Kidney capillary endothelial cell (primary cell): ENCODE results near the gene RETREG3.
"Not testable (repeated sequence)": the region's sequence is repeated elsewhere in the genome, so short reads cannot be mapped to it uniquely, and the experiment has no call there.

ENCODE experiments used
- DNase-seq: peaks from one replicate; pipeline ENCODE4 v3.0.0-alpha.2; 2018; ENCODE audit warnings: low spot score

The RETREG3 gene

GRCh38 chr17:42571435-42572225 lies 37.5 kb downstream of the RETREG3 start:
- DNase-seq: no peak

DNA sequence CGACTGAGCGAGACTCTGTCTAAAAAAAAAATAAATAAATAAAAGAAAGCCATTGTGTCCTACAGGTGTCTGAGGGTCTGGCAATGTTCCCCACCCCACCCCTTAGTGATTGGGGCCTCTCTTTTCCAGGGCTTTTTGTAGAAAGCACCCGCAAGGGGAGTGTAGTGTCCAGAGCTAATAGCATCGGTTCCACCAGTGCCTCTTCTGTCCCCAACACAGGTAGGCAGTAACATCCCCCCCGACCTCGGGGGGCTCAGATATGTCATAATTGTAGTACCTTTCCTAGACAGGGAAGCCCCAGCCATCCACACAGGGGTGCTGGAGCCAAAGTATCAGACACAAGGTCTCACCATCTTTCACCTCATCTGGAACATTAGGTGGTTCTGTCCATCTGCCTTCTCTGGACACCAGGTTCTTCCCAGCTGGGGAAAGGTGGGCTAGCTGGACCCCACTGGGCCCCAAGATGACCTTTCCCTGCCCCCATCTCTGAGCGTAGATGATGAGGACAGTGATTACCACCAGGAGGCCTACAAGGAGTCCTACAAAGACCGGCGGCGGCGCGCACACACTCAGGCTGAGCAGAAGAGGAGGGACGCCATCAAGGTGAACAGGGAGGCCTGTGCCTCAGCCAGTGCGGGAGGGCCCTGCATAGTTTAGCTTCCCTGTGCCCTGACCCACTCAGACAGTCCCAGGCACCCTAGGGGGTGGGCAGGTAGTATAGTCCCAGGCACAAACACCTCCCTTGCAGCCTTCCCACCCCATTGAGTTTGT lies 40.6 kb downstream of the RETREG3 start:
- DNase-seq: no peak

DNA sequence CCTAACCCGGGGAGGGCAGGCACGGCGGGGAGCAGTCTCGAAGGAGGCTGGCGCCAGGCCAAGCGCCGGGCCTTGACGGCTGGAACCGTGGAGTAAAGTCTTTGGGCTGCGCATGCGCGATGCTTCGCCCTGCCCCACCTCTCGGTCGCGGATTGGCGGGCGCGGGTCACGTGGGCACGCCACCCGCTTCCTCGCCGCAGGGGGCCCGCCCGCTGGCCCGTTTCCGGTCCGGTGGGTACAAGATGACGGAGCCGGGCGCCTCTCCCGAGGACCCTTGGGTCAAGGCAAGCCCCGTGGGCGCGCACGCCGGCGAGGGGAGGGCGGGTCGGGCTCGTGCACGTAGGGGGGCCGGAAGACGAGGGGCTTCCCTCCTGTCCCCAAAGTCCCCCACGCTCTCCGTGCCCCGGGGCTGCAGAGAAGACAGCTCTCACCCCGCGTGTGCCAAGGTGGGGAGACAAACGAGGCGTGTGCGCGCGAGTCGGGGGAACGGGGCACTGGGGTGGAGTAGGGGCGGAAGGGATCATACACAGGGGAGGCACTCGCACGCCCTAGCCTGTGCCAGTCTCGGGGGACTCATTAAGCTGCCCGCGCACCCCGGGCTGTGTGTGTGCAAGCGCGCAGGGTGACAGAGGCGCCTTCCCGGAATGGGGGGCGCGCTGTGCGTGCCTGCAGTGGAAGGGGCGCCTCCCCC lies 42.1 kb downstream of the RETREG3 start, which contains the start of gene MLX:
Gene MLX, plus strand, starts transcription at position 218 of the 691 bp plus-strand sequence. Its CDS starts 25 bp downstream, at position 243.
- DNase-seq: peak; percentile 92

DNA sequence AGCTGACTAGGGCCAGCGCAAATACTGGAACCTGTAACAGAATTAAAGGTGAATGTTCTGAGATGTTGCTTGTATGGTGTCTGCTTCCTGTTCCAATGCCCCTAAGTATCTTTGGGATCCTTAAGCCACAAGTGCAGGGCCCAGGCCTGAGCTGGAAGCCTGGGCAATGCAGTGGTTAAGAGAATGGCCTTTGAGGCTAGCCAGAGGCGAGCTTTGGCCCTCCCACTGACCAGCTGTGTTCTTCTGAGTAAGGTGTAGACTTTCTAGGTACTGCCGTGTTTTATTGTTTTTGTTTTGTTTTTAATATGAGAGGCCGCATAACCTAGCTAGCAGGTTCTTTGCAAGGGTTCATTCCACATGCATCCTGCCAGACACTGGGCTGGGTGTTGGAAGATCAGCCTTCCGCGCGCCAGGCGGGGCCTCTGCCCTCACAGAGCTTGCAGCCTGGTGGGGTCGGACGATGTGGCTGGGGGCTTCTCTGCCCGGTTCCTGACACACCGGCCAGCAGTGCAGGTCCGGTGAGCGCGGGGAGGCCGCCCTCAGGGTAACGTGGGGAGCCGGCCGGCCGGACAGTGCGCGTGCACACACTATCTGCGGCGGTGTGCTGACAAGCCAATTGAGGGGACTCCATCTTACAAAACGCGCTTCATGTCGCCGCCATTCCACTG lies 42.8 kb downstream of the RETREG3 start:
- DNase-seq: no peak

GRCh38 chr17:42565523-42566214 lies 43.5 kb downstream of the RETREG3 start:
- no peak for DNase-seq

DNA sequence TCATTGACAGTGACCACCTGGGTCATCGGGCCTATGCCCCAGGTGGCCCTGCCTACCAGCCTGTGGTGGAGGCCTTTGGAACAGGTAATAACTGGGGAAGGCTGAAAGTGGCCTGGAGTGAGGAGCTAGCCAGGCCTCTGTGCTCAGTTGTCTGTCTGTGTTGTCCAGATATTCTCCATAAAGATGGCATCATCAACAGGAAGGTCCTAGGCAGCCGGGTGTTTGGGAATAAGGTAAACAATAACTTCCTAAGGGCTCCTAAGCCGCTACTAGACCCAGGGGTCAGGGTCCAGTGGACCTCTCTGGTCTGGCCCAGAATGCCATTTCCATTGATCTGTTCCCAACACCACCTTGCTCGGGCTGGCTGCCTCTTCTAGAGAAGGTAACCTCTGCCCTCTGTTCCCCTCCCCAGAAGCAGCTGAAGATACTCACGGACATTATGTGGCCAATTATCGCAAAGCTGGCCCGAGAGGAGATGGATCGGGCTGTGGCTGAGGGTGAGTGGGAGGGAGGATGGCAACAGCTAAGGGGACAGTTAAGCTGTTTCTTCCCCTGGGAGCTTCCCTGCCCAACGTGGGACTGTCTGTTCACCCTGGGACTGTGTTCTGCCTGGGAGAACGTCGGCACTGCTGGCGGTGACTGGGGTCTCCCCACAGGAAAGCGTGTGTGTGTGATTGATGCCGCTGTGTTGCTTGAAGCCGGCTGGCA lies 44.2 kb downstream of the RETREG3 start:
- no peak for DNase-seq

DNA sequence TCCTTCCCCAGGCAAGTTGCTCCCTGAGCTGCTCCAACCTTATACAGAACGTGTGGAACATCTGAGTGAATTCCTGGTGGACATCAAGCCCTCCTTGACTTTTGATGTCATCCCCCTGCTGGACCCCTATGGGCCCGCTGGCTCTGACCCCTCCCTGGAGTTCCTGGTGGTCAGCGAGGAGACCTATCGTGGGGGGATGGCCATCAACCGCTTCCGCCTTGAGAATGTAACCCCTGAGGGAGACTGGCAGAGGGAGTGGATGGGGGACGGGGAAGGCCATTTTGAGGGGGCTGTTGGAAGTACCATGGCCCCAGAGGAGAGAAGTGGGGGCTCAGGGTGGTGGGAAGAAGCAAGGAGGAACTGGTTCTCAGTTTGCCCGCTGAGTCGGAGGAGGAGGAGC lies 45.2 kb downstream of the RETREG3 start:
- no peak for DNase-seq

GRCh38 chr17:42563543-42563942 lies 45.6 kb downstream of the RETREG3 start:
- no peak for DNase-seq

- no peak for DNase-seq
These were observed 46.0 kb downstream of the RETREG3 start for GRCh38 chr17:42563143-42563509.

GRCh38 chr17:42562388-42563142 lies 46.6 kb downstream of the RETREG3 start:
- no peak for DNase-seq

GRCh38 chr17:42561897-42562387 lies 47.2 kb downstream of the RETREG3 start, which contains the start of gene COASY:
COASY (plus strand) TSS chr17:42562148; CDS start chr17:42562623, 475 bp downstream.
- peak; percentile 97 for DNase-seq

DNA sequence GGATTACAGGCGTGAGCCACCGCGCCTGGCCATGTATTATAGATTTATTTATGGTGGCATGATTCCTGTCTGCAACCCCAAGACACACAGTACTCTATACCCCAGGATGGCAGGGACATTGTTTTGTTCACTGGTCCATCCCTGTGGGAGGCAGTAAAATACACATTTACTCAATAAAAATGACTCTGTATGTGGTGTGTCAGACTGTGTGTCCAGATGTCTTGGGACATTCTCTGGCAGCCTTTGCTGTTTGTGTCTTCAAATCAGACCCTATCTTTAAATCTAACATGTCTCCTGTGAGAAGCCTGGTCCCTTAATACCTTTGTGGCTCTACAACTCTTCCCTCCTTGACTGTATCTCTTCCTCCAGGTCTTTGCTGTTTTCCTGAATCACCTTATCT lies 48.9 kb downstream of the RETREG3 start:
- DNase-seq: no peak

DNA sequence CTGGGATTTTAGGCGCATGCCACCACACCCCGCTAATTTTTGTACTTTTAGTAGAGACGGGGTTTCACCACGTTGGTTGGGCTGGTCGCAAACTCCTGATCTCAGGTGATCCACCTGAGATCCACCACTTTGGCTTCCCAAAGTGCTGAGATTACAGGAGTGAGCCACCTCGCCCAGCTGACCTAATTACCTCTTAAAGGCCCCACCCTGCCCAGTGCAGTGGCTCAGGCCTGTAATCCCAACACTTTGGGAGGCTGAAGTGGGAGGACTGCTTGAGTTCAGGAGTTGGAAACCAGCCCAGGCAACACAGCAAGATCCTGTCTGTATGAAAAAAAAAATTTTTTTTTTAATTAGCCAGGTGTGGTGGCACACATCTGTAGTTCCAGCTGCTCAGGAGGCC lies 50.1 kb downstream of the RETREG3 start:
- DNase-seq: no peak

DNA sequence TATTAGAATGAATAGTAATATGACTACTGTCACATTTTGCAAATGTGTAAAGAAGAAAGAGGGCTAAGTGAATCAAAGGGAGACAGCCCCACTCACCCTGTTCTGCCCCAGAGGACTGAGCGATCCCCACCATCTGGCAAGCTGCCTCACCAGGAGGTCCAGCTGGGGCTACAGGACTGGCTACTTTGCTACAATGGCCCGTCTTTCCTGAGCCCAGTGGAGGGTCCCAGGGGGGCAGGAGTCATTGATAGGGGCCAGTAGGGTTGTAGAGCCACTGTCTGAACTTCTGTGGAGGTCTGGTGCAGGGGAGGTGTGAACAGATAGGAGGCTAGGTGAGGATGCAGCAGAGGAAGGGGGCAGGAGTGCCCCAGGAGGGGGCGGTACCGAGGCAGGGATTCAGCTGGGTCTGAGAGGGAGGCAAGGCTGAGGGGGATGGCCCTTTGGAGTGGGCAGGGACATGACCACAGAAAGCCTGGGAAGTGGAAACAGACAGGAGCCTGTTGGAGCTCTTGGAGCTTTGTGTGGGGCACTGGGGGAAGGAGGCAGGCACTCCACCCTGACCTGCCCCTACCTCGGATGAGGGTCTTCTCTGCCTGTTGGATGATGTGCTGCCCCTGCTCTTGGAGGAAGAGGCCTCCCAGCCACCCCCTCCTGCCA lies 53.1 kb downstream of the RETREG3 start:
- not testable (repeated sequence) for DNase-seq

GRCh38 chr17:42555122-42555622 lies 54.0 kb downstream of the RETREG3 start:
- DNase-seq: no peak

GRCh38 chr17:42554250-42555121 lies 54.7 kb downstream of the RETREG3 start:
- peak; percentile 80 for DNase-seq

DNA sequence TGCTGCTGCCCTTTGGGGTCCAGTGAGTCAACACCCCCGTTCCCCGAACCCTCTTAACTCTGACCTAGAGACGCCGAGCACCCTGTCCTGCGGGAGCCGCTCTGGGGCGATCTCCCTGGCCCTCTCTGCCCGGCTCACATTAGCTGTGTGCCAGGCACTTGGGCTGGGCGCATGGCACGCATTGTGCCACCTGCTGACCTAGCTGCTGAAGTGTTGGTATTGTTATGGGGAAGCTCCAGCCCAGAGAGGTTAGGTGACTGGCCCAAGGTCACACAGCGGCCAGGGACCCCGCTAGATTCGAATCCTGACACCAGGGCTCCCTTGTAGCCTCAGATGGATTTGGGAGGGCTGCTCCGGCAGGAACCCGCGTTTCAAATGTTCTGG lies 55.3 kb downstream of the RETREG3 start:
- no peak for DNase-seq

DNA sequence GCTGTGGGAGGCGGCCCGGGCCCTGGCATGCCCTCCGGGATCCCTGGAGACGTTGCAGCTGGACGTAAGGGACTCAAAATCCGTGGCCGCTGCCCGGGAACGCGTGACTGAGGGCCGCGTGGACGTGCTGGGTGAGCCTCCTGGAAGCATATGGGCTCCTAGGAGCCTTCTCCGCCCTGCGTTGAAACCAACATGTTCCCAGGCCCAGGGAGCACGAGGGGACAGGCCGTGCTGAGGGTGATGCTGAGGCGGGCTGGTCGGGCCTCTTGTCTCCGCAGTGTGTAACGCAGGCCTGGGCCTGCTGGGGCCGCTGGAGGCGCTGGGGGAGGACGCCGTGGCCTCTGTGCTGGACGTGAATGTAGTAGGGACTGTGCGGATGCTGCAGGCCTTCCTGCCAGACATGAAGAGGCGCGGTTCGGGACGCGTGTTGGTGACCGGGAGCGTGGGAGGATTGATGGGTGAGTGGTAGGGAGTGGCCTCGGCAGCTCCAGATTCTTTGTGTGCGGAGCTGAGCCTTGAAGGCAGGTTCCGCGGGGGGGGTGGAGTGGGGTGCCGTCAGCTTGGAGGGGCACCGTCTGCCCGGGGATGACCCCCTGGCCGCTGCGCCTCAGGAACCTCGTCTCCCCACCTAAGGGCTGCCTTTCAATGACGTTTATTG lies 55.9 kb downstream of the RETREG3 start:
- DNase-seq: no peak
